Measurements from ENCODE around the gene ALDH1A1.
"Not testable (repeated sequence)": the region's sequence is repeated elsewhere in the genome, so short reads cannot be mapped to it uniquely, and the experiment has no call there.

The ALDH1A1 gene

GRCh38 chr9:72863456-72864094, 89.3 kb downstream of the ALDH1A1 start:
- no peak overlapping the region for H3K4me3 ChIP-seq (ENCODE audit: low read depth in 1 of 2, low read length in 1 of 2)
- no peak for TF ChIP-seq CTCF (IDR thresholded peaks at IDR 0.05)
- no peak overlapping the region for H3K27ac ChIP-seq
- H3K36me3 ChIP-seq: no peaks in the 10 kb centered on the region
- H3K4me1 ChIP-seq (ENCODE audit: control insufficient read depth in 1 of 2, insufficient read depth in 1 of 2, low read depth in 1 of 2, low read length in 1 of 2): no peaks in the 10 kb centered on the region
- no peaks in the 10 kb centered on the region for H3K27me3 ChIP-seq
- H3K9me3 ChIP-seq: no peaks in the 10 kb centered on the region

GRCh38 chr9:72862788-72863187, 90.1 kb downstream of the ALDH1A1 start:
- not testable (repeated sequence) for H3K4me1 ChIP-seq (ENCODE audit: control insufficient read depth in 1 of 2, insufficient read depth in 1 of 2, low read depth in 1 of 2, low read length in 1 of 2); H3K9me3 ChIP-seq; H3K27me3 ChIP-seq; H3K4me3 ChIP-seq (ENCODE audit: low read depth in 1 of 2, low read length in 1 of 2); H3K27ac ChIP-seq; H3K36me3 ChIP-seq

- TF ChIP-seq CTCF (IDR thresholded peaks at IDR 0.05): no peak
- Histone ChIP-seq H3K4me1 (ENCODE audit: control insufficient read depth in 1 of 2, insufficient read depth in 1 of 2, low read depth in 1 of 2, low read length in 1 of 2) (peaks cover 0 to 3% of the 10 kb centered on the region in 2 experiments), H3K27me3 (no peaks in the 10 kb centered on the region), H3K4me3 (ENCODE audit: low read depth in 1 of 2, low read length in 1 of 2) (no peak overlapping the region), H3K27ac (no peak overlapping the region), H3K36me3 (no peaks in the 10 kb centered on the region), H3K9me3 (no peaks in the 10 kb centered on the region)
Measured at GRCh38 chr9:72858089-72858912, 94.6 kb downstream of the ALDH1A1 start.

- Histone ChIP-seq H3K27ac (no peak overlapping the region), H3K36me3 (no peaks in the 10 kb centered on the region), H3K4me1 (ENCODE audit: control insufficient read depth in 1 of 2, insufficient read depth in 1 of 2, low read depth in 1 of 2, low read length in 1 of 2) (peaks cover 0 to 3% of the 10 kb centered on the region in 2 experiments), H3K4me3 (ENCODE audit: low read depth in 1 of 2, low read length in 1 of 2) (no peak overlapping the region), H3K9me3 (no peaks in the 10 kb centered on the region), H3K27me3 (no peaks in the 10 kb centered on the region)
- TF ChIP-seq CTCF (IDR thresholded peaks at IDR 0.05): no peak
Measured at GRCh38 chr9:72857624-72857996, 95.2 kb downstream of the ALDH1A1 start.

GRCh38 chr9:72856972-72857623, 95.8 kb downstream of the ALDH1A1 start:
- TF ChIP-seq CTCF (IDR thresholded peaks at IDR 0.05): no peak
- Histone ChIP-seq H3K27ac (no peak overlapping the region), H3K4me3 (ENCODE audit: low read depth in 1 of 2, low read length in 1 of 2) (no peak overlapping the region), H3K4me1 (ENCODE audit: control insufficient read depth in 1 of 2, insufficient read depth in 1 of 2, low read depth in 1 of 2, low read length in 1 of 2) (peaks cover 0 to 3% of the 10 kb centered on the region in 2 experiments), H3K9me3 (no peaks in the 10 kb centered on the region), H3K27me3 (no peaks in the 10 kb centered on the region), H3K36me3 (no peaks in the 10 kb centered on the region)
